Stimulated activated CD4-positive, alpha-beta T cell treated with anti-CD3 and anti-CD28 coated beads, TNF-alpha, amount 100 ng/mL, for 4 hours (primary cell): ENCODE results near the gene BEST2.
"Not testable (repeated sequence)": the region's sequence is repeated elsewhere in the genome, so short reads cannot be mapped to it uniquely, and the experiment has no call there.

ENCODE experiments used
- DNase-seq, 3 experiments: peaks; one replicate each; pipeline ENCODE4 v3.0.0-alpha.2; 2020; ENCODE audit warnings: low read depth in 3 of 3

Gene BEST2

DNA sequence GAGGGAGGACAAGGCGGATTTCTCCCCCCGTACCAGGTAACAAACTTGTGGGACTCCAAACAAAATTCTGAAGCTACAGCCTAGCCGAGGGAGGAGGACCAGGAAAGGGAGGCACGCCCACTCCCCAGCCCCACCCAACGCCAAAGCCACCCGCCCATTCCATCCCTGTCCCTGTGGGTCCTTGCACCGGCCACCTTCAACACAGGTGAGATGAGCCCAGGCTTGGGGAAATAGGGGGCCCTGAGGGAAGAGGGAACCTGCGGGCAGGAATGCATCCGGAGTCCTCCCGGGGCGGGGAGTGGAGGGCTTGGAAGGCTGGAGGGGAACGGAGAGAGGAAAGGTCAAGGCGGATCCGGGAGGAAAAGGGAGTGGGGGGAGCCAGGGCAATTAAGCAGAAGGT lies at the start of gene BEST2:
Gene BEST2, plus strand, starts transcription at position 157 of the 400 bp plus-strand sequence. CDS start 802 bp downstream, outside the sequence.
- no peak for DNase-seq

DNA sequence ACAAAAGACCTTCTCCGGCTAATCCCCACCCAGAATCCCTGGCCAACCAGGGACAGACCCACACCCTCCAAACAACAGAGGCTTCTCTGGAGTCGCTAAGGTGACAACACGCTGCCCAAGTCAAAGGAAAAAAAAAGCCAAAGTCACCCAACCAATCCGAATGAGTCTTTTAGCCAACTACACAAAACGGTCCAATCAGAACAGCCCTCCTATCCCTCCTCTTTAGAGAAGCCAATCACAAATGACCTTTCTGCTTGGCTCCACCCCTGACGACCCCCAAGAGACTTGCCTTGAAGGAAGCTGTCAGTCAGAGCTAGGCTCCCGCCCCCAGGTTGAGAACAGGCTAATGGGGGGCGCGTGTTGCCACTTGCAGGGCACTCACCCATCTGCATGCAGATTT lies 48.5 kb upstream of the BEST2 start:
- DNase-seq, result no peak

DNA sequence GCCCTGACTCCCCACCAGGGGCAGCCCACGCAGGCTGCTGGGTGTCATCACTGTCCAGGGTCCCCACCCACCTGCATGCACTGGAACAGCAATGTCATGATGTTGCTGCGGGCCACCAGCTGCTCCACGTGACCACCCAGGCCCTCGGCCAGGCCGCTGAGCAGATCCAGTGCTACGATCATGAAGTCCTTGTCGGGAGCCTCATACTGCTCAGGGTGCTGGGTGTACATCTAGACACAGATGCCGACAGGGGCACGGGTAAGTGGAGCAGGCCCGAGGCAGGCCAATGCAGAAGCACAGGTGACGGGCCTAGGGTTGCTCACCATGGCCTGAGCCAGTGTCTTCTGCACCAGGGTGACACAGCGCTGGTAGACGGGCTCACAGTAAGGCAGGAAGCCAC lies 46.4 kb upstream of the BEST2 start:
- DNase-seq, result no peak

DNA sequence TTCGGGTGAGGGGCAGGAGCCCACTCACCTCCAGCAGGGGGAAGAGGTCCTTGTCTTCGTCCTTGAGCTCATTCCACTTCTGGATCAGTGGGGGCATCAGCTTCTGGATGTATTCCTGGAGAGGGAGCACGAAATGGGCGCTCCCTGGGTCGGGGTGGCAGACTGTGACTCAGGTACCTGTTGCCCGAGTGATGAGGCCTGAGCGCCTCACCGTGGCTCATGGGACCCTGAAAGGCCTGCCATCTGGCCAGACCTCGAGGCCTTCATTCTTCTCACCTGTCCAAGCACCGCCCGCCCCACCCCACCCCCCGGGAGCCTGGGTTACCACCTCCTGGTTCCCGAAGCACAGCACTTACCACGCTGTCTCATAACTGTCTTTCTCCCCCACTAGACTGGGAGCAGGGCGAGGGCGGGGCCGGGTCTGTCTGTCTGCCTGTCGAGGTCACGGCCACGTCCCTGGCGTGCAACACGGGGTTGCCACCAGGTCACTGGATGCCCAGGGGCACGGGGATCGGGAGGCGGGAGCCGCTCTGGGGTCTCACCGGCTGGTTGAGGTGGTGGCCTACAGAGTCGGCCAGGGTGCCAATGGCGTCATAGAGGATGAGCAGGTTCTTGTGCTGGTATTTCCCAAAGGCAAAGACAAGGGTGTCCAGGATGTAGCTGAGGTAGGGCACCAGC lies 45.8 kb upstream of the BEST2 start:
- no peak for DNase-seq

DNA sequence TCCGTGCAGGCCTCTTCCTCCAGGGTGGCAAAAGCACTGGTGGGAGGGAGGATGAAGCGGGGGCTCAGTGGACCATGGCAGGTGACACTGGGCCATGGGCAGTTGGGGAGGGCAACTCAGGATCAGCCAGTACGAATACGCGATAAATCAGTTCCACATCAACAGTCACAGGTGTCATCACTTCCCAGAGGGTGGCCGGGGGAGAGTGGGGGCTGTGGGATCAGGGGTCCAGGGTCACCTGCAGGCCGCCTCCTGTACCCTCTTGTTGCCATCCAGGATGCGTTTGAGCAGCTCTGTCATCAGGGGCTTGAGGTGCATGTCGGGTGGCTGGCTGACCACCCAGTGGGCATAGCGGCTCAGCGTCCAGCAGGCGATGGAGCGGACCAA lies 45.3 kb upstream of the BEST2 start:
- no peak for DNase-seq

DNA sequence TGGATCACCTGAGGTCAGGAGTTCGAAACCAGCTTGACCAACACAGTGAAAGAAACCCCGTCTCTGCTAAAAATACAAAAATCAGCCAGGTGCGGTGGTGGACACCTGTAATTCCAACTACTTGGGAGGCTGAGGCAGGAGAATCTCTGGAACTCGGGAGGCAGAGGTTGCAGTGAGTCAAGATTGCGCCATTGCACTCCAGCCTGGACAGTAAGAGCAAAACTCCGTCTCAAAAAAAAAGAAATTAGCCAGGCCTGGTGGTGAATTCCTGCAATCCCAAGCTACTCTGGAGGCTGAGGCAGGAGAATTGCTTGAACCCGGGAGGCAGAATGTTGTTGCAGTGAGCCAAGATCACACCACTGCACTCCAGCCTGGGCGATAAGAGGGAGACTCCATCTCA lies 43.0 kb upstream of the BEST2 start:
- no peak for DNase-seq

DNA sequence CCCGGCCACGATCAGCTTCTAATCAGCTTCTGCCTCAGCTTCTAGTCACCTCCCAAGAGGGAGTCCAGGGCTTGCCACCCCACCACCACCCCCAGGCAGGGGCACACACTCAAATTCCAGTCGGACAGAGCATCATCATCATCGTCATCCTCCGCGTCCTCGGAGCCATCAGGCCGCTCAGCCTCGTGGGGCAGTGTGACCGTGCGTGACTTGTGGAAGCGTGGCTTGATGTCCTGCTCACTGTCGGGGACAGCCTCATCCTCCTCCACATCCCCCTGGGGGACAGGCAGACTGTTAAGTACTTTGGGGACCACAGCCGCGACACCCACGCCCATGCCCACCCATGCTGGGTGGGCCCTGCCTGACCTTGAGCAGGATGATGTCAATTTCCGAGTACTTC lies 40.4 kb upstream of the BEST2 start:
- DNase-seq, result no peak

DNA sequence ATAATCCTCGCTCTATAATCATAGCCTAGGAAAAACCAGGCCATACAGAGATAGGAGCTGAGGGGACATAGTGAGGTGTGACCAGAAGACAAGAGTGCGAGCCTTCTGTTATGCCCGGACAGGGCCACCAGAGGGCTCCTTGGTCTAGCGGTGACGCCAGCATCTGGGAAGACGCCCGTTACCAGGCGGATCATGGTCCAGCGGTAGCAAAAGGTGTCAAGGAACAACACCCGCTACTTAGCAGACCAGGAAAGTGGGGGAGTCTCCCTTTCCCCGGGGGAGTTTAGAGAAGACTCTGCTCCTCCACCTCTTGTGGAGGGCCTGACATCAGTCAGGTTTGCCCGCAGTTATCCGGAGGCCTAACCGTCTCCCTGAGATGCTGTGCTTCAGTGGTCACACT lies 39.5 kb upstream of the BEST2 start:
- not testable (repeated sequence) for DNase-seq

DNA sequence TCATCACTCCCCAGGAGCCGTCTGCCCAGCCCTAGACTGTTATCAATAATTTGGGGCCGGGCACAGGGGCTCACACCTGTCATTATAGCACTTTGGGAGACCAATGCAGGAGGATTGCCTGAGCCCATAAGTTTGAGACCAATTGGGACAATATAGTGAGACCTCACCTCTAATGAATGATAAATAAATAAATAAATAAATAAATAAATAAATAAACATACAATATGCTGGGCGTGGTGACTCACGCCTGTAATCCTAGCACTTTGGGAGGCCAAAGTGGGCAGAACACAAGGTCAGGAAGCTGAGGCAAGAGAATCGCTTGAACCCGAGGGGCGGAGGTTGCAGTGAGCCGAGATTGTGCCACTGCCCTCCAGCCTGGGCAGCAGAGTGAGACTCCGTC lies 38.3 kb upstream of the BEST2 start:
- DNase-seq, result not testable (repeated sequence)

DNA sequence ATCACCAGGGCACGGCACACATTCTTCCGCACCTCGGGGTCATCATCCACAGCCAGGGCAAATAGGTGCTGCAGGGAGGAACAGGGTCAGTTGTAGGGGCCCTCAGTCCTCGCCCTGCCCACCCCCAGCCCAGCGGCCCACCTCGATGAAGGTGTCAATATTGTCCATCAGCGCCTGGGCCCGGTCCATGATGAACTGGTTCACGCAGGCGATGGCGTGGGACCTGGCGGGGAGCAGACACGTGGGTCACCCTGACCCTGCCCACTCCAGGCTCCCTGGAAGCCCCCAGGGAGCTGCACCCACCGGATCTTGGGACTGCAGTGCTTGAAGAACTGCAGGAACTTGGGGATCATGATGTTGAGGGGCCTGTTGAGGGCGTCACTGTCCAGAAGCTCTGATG lies 36.5 kb upstream of the BEST2 start:
- DNase-seq, result no peak

DNA sequence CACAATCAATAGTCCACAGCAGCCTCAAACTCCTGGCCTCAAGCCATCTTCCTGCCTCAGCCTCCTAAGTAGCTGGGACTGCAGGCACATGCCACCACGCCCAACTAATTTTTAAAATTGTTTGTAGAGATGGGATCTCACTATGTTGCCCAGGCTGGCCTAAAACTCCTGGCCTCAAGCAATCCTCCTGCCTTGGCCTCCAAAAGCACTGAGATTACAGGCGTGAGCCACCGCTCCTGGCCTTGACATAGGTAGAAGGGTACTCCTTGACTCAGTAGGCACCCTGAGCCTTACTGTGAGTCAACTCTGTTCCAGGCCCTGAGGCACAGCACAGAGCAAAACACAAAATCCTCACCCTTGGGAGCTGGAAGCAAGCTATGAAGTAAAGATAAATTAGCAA lies 35.7 kb upstream of the BEST2 start:
- DNase-seq, result no peak

DNA sequence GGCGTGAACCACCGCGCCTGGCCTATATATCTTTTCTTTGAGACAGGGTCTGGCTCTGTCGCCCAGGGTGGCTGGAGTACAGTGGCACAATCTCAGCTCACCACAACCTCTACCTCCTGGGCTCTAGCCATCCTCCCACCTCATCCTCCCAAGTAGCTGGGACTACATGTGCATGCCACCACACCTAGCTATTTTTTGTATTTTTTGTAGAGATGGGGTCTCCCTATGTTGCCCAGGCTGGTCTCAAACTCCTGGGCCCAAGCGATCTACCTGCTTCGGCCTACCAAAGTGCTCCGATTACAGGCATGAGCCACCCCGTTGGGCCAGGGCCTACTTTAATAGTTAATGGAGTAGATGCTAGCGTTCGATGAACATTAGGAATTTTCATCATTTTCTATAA lies 31.3 kb upstream of the BEST2 start:
- no peak for DNase-seq

DNA sequence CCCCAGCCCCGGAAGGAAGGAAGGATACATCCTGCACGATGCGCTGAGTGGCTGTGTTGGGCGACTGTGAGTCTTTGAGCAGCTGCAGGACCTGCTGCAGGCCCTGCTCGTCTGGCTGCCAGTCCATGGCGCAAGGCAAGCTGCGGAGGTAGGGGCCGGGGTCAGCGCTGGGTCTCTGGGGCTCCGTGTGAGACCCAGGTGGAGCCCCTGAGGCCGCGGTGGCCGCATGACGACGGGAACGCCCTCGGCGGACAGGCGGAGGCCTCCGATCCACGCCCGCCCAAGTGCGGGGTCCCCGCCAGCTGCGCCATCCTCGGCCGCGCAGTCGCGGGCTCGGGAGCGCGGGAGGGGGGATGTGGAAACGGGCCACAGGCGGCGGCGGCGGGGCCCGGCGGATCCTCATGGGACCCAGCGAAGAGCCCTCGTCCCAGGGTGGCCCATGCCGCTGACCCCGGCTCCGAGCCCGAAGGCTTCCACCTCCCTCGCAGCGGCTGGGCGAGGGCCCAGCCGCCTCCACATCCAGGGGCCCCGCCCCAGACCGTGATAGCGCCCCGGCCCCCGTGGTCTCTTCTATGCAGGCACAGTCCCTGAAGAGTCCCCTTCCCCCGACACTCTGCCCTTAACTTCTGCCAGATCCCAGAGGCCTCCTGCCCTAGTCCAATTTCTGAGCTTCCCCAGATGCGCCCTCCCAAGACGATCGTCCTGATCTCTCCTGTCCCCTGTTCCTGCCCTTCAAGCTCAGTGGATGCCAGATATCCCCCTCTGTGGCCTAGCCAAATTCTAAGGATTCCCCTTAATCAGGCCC lies 30.5 kb upstream of the BEST2 start:
- DNase-seq, result no peak

DNA sequence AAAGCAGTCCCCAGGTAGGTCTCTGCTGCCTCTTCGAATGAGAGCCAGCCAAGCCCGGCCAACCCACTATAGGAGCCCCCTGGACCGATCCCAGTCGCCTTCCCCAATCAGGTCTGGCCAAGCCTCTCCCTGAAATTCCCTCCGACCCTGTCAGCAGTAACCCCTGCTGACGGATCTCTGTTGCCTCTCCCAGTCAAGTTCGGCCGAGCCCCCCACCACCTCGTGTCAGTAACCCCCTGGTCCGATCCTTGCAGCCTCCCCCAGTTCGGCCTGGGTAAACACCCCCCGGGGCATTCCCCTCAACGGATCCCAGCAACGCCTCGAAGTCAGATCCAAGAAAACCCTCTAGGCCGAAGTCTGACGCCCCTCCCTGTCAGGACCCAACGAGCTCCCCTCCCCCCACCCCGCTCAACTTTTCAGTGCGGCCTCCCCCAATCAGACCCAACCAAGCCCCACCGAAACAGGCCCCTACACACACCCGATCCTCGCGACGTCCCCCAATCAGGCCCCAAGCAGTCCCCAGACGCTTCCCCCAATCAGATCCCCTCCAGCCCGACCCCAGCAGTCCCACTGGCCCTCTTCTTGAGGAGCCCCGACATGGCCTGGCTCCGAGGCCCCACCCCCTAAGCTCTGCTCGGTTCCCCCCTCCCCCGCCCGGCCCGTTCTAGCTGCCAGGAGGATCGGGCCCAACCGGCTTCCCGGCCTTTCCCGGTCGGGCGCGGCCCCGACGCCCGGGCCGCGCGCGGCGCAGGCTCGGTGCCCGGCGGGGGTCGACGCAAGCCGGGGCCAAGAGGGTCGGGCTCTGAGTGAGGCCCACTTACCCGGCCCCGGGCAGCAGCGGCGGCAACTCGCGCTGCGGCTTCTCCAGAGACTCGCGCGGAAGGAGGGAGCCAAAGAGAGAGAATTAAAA lies 29.7 kb upstream of the BEST2 start:
- peak in 1 of 3 experiments; percentile 31 for DNase-seq

DNA sequence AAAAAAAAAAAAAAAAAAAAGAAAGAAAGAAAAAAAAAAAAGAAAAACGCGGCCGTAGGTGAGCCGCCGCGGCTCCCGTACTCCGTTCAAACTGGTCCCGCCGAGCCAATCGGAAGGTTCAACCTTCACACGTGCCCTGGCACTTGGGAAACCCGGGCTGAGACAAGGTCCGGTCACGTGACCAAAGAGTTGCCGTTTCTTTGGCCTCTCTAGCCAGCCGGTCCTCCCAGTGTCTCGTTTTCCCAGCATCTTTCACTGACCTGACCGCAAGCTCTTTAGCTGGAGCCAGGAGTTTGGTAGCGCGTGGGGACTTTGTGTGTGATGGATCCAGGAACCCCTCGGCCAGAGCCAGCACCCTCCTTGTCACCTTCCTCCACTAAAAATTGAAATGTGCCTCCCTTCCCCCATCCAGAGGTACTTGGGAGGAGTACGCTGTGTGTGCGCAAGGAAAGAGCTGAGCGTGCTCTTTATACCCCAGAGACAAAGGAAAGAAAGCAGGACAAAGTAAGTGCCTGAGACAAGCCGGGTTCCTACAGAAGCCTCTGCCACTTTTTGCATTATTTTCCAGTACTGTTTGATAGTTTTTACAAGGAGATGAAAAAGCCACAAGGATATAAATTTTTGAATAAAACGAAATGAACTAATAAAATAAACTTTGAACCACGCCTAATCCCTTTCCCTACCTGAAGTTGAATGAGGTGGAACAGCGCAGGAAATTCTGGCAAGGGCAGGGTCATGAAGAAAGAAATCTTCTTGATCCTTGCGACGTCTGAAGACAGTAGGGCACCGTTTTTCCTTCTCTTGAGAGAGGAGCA lies 28.8 kb upstream of the BEST2 start:
- DNase-seq, result peak; percentile 75 to 91 (median 84)

DNA sequence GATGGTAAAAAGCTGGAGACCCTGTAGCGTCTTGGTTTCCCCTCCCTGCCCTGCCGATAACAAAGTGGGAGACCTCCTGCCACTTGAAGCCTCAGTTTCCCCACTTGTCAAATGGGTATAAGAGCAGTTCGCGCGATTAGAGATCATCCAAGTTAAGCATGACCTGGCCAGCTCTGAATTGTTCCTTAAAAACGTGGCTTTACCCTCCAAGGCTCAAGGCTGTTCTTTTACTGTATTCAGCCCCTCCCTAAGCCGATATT lies 28.3 kb upstream of the BEST2 start:
- no peak for DNase-seq

DNA sequence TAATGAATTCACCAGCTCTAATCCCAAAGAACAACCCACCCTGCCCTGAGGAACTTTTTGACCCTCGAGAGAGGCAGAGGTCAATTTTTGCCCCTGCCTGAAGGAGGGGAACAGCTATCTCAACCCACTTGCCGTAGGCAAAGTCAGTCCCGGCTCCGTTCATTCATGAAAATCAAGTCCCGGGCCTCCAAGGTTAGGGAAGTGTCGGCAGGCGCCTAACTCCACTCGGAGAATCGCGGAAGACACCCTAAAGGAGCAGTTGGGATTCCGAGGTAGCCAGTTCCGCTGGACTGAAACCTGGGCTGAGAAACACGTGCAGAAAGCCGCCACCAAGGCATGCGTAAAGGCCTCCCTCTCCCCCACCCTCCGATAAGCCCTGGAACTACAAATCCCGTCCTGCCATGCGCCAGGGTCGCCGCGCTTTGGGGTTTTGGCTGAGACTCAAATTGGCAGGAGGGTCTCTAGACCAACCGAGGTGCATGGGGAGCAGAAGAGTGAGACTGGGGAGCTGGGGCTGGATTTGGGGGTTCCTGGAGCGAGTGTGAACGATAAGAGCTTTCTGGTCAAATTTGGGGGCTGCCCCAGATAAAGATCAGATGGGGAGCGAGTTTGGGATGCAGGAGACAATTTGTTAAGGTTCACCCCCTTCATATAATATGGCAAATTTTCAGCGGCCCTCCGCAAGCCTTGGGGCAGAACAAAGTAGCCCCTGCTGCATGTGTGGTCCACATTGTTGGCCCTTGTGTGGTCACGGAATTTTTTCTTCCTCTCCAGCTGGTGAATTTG lies 27.8 kb upstream of the BEST2 start, which contains the start of gene TNPO2:
Gene TNPO2, minus strand, starts transcription at position 292 of the 786 bp plus-strand sequence. CDS start 2,955 bp downstream, outside the sequence.
- peak; percentile 38 to 63 (median 62) for DNase-seq

DNA sequence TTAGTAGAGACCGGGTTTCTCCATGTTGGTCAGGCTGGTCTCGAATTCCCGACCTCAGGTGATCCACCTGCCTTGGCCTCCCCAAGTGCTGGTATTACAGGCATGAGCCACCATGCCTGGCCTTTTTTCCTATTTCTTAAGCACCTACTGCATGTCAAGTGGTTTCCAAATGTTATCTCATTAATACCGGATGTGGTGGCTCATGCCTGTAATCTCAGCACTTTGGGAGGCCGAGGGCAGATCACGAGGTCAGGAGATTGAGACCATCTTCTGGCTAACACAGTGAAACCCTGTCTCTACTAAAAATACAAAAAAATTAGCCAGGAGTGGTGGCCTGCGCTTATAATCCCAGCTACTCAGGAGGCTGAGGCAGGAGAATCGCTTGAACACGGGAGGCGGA lies 26.0 kb upstream of the BEST2 start:
- DNase-seq, result not testable (repeated sequence)

DNA sequence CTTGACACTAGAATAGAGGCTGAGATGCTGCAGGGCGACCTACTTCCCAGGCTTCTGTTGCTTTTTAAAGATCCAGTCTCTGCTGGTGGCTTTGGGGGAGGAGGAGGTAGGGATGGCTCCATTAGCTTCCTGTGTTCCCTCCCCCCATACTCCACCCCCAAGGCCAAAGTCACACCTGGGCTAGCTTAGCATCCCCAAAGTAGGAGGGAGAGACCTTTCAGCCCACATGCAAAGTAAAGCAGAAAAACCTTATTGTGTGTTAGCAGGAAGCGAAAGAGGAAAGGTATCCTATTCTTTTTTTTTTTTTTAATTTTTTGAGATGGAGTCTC lies 24.6 kb upstream of the BEST2 start:
- DNase-seq, result no peak

DNA sequence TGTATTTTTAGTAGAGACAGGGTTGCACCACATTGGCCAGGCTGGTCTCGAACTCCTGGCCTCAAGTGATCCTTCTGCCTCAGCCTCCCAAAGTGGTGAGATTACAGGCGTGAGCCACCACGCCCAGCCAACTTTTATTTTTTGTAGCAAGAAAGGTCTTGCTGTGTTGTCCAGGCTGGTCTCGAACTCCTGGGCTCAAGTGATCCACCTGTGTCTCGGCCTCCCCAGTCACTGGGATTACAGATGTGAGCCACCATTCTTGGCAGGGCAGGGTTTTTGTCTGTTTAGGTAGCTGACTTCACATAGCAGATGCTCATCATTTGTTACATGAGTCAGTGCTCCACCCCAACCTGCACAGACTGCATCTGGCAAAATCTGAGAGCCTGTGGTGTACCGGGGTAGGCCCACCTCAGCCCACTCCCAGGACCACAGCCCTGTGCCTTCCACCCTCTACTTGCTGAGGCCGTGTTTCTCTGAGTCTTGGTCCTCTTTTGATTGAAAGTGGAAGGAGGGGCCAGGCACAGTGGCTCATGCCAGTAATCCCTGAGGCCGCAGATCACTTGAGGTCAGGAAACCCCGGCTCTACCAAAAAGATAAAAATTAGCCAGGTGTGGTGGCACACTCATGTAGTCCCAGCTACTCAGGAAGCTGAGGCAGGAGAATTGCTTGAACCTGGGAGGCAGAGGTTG lies 23.7 kb upstream of the BEST2 start:
- DNase-seq, result no peak
